GM23338 (cell line): ENCODE results near the gene PHC2.

Experiments used
- CREB1 ChIP-seq: fragments of 250-450 bp; sonication (Bioruptor Pico); IDR thresholded peaks from 2 replicates; pipeline ENCODE4 v1.5.0; 2020; ENCODE audit warnings: low read depth, mild to moderate bottlenecking, moderate library complexity
- CTCF ChIP-seq, 2 experiments: fragments of 200-600 bp in 1 of 2; sonication (generic) in 1 of 2; conservative IDR thresholded peaks; 2 replicates each; pipeline versions ENCODE4 v1.5.1 to v1.6.1; 2016 to 2017; ENCODE audit warnings: antibody characterized with exemption in 2 of 2, low read depth in 2 of 2, mild to moderate bottlenecking in 2 of 2, moderate library complexity in 1 of 2
- EZH2 ChIP-seq: fragments of 200-600 bp; sonication (generic); IDR thresholded peaks from one replicate; pipeline ENCODE4 v1.8.0; 2017; ENCODE audit warnings: antibody characterized with exemption, mild to moderate bottlenecking, low read depth; ENCODE audit not compliant: unreplicated experiment
- EZH2phosphoT487 ChIP-seq: fragments of 200-600 bp; sonication (generic); IDR thresholded peaks from one replicate; pipeline ENCODE4 v1.8.1; 2018; ENCODE audit warnings: antibody characterized with exemption; ENCODE audit not compliant: unreplicated experiment
- JUNB ChIP-seq: IDR thresholded peaks from one replicate; pipeline ENCODE4 v1.6.1; 2016; ENCODE audit warnings: antibody characterized with exemption; ENCODE audit not compliant: unreplicated experiment
- NANOG ChIP-seq: IDR thresholded peaks from 2 replicates; pipeline ENCODE4 v1.6.1; 2016; ENCODE audit warnings: antibody characterized with exemption, borderline replicate concordance
- POLR2AphosphoS5 ChIP-seq: IDR thresholded peaks from 2 replicates; pipeline ENCODE4 v1.6.1; 2016; ENCODE audit warnings: antibody characterized with exemption, low read depth
- STAT1 ChIP-seq: IDR thresholded peaks from one replicate; pipeline ENCODE4 v1.6.1; 2016; ENCODE audit warnings: antibody characterized with exemption; ENCODE audit not compliant: unreplicated experiment
- ZNF114 ChIP-seq: fragments of 250-450 bp; sonication (Bioruptor Pico); IDR thresholded peaks from 2 replicates; pipeline ENCODE4 v1.5.0; 2020; ENCODE audit warnings: mild to moderate bottlenecking, moderate library complexity
- ZNF331 ChIP-seq: fragments of 250-450 bp; sonication (Bioruptor Pico); IDR thresholded peaks from 2 replicates; pipeline ENCODE4 v1.5.0; 2020; ENCODE audit warnings: low read depth, mild to moderate bottlenecking, moderate library complexity
- ZNF462 ChIP-seq: fragments of 250-450 bp; sonication (Bioruptor Pico); IDR thresholded peaks from 2 replicates; pipeline ENCODE4 v1.5.0; 2020; ENCODE audit warnings: mild to moderate bottlenecking, moderate library complexity
- TF ChIP-seq, protein P1 (sequence below): IDR thresholded peaks from one replicate; pipeline ENCODE4 v1.6.1; 2018; ENCODE audit warnings: antibody characterized with exemption; ENCODE audit not compliant: unreplicated experiment
- TF ChIP-seq, protein P2 (sequence below): IDR thresholded peaks from 2 replicates; pipeline ENCODE4 v1.6.1; 2016; ENCODE audit warnings: antibody characterized with exemption

DNA sequence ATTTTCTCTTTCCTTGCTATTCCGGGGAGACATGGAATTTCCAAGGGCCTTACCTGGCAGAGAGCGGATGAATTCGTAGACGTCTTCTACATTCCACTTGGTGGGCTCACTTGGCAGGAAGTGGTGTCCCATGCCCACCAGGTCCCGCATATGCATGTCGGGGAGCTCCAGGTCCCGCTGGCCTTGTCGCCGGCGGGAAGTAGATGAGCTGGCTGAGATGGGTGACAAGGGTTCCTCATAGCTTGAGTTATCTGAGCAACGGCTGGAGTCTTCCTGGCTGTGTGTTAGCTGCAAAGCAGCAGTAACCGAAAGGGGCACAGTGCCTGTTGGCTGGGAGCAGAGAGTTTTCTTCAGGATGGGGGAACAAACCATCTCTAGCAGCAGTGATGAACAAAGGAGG lies 102.1 kb downstream of the PHC2 start:
- TF ChIP-seq CTCF (conservative IDR thresholded peaks at IDR 0.05; ENCODE audit: low read depth in 2 of 2) (no peak), POLR2AphosphoS5 (no peak), EZH2phosphoT487 (no peak), EZH2 (no peak), NANOG (no peak), STAT1 (no peak), CREB1 (no peak), JUNB (no peak), ZNF462 (CRISPR knock-in tag) (no peak), ZNF114 (CRISPR knock-in tag) (no peak), ZNF331 (CRISPR knock-in tag) (no peak)
- TF ChIP-seq, protein P1, sequence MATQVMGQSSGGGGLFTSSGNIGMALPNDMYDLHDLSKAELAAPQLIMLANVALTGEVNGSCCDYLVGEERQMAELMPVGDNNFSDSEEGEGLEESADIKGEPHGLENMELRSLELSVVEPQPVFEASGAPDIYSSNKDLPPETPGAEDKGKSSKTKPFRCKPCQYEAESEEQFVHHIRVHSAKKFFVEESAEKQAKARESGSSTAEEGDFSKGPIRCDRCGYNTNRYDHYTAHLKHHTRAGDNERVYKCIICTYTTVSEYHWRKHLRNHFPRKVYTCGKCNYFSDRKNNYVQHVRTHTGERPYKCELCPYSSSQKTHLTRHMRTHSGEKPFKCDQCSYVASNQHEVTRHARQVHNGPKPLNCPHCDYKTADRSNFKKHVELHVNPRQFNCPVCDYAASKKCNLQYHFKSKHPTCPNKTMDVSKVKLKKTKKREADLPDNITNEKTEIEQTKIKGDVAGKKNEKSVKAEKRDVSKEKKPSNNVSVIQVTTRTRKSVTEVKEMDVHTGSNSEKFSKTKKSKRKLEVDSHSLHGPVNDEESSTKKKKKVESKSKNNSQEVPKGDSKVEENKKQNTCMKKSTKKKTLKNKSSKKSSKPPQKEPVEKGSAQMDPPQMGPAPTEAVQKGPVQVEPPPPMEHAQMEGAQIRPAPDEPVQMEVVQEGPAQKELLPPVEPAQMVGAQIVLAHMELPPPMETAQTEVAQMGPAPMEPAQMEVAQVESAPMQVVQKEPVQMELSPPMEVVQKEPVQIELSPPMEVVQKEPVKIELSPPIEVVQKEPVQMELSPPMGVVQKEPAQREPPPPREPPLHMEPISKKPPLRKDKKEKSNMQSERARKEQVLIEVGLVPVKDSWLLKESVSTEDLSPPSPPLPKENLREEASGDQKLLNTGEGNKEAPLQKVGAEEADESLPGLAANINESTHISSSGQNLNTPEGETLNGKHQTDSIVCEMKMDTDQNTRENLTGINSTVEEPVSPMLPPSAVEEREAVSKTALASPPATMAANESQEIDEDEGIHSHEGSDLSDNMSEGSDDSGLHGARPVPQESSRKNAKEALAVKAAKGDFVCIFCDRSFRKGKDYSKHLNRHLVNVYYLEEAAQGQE: no peak
- TF ChIP-seq, protein P2, sequence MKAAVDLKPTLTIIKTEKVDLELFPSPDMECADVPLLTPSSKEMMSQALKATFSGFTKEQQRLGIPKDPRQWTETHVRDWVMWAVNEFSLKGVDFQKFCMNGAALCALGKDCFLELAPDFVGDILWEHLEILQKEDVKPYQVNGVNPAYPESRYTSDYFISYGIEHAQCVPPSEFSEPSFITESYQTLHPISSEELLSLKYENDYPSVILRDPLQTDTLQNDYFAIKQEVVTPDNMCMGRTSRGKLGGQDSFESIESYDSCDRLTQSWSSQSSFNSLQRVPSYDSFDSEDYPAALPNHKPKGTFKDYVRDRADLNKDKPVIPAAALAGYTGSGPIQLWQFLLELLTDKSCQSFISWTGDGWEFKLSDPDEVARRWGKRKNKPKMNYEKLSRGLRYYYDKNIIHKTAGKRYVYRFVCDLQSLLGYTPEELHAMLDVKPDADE: no peak
